Effector memory CD4-positive, alpha-beta T cell (primary cell): ENCODE data around the gene LEAP2.

ENCODE experiments used
- DNase-seq, 3 donors: peaks; one replicate each; pipeline ENCODE4 v3.0.0-alpha.2; 2020
- H3K27ac ChIP-seq: 2 replicates; pipeline ENCODE4 v1.7.0; 2013; ENCODE audit warnings: mild to moderate bottlenecking, low read length, moderate library complexity; ENCODE audit not compliant: insufficient read depth, poor library complexity, severe bottlenecking
- H3K27me3 ChIP-seq: replicated peaks from 2 replicates; pipeline ENCODE4 v1.7.0; 2013; ENCODE audit warnings: mild to moderate bottlenecking, low read length; ENCODE audit not compliant: insufficient read depth, control insufficient read depth, poor library complexity, severe bottlenecking
- H3K36me3 ChIP-seq: 2 replicates; pipeline ENCODE4 v1.7.0; 2013; ENCODE audit warnings: mild to moderate bottlenecking, low read length, moderate library complexity; ENCODE audit not compliant: control insufficient read depth, insufficient read depth
- H3K4me1 ChIP-seq: 2 replicates; pipeline ENCODE4 v1.7.0; 2013; ENCODE audit warnings: low read length, mild to moderate bottlenecking; ENCODE audit not compliant: control insufficient read depth, insufficient read depth, poor library complexity, severe bottlenecking
- H3K4me3 ChIP-seq: 2 replicates; pipeline ENCODE4 v1.7.0; 2013; ENCODE audit warnings: low read length, low read depth, mild to moderate bottlenecking; ENCODE audit not compliant: insufficient read depth, poor library complexity, severe bottlenecking
- H3K9me3 ChIP-seq: 2 replicates; pipeline ENCODE4 v1.7.0; 2013; ENCODE audit warnings: mild to moderate bottlenecking, low read length, moderate library complexity; ENCODE audit not compliant: control insufficient read depth
- total RNA-seq, 3 donors: gene quantifications; one replicate each; lab custom pipeline; 2026; lab: John Stamatoyannopoulos, UW

The LEAP2 gene, protein sequence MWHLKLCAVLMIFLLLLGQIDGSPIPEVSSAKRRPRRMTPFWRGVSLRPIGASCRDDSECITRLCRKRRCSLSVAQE
- 0.09 to 0.52 (median 0.19) reads per million in 3 donors for total RNA-seq

GRCh38 chr5:132873119-132873929 lies at the start of gene LEAP2:
Gene LEAP2, plus strand, starts transcription at chr5:132873668. Its CDS starts 27 bp downstream, at chr5:132873695.
- H3K9me3 ChIP-seq: no peaks in the 10 kb centered on the region
- H3K27ac ChIP-seq: no peak within 1 kb of the TSS
- DNase-seq: no peak
- H3K36me3 ChIP-seq: peaks cover 16% of the 10 kb centered on the region
- no peak within 1 kb of the TSS for H3K4me3 ChIP-seq
- no peaks in the 10 kb centered on the region for H3K27me3 ChIP-seq
- no peaks in the 10 kb centered on the region for H3K4me1 ChIP-seq

- Histone ChIP-seq H3K4me1 (peaks cover 6% of the 10 kb centered on the region), H3K36me3 (no peaks in the 10 kb centered on the region), H3K4me3 (no peak overlapping the region), H3K27ac (no peak overlapping the region), H3K27me3 (peaks cover 31% of the 10 kb centered on the region), H3K9me3 (no peaks in the 10 kb centered on the region)
- no peak for DNase-seq
Measured at GRCh38 chr5:132824426-132824825, 49.0 kb upstream of the LEAP2 start.

- Histone ChIP-seq H3K27ac (no peak overlapping the region), H3K4me3 (peak overlapping the region; percentile 49), H3K36me3 (no peaks in the 10 kb centered on the region), H3K9me3 (no peaks in the 10 kb centered on the region), H3K27me3 (peaks cover 29% of the 10 kb centered on the region), H3K4me1 (peaks cover 7% of the 10 kb centered on the region)
- DNase-seq: no peak
Measured at GRCh38 chr5:132825033-132825833, 48.2 kb upstream of the LEAP2 start.

GRCh38 chr5:132825834-132826391 lies 47.6 kb upstream of the LEAP2 start:
- no peak overlapping the region for H3K27ac ChIP-seq
- H3K27me3 ChIP-seq: peaks cover 29% of the 10 kb centered on the region
- H3K4me3 ChIP-seq: peak overlapping the region; percentile 49

GRCh38 chr5:132826424-132827082 lies 46.9 kb upstream of the LEAP2 start:
- DNase-seq: no peak
- Histone ChIP-seq H3K4me3 (no peak overlapping the region), H3K4me1 (peaks cover 10% of the 10 kb centered on the region), H3K9me3 (no peaks in the 10 kb centered on the region), H3K27me3 (peaks cover 35% of the 10 kb centered on the region), H3K36me3 (no peaks in the 10 kb centered on the region), H3K27ac (no peak overlapping the region)

More at GRCh38 chr5:132825834-132826391, 47.6 kb upstream of the LEAP2 start:
- Histone ChIP-seq H3K4me1 (peaks cover 10% of the 10 kb centered on the region), H3K36me3 (no peaks in the 10 kb centered on the region), H3K9me3 (no peaks in the 10 kb centered on the region)
- no peak for DNase-seq

- peaks cover 35% of the 10 kb centered on the region for H3K27me3 ChIP-seq
- no peaks in the 10 kb centered on the region for H3K36me3 ChIP-seq
- DNase-seq: no peak
- no peaks in the 10 kb centered on the region for H3K9me3 ChIP-seq
- peaks cover 10% of the 10 kb centered on the region for H3K4me1 ChIP-seq
- no peak overlapping the region for H3K4me3 ChIP-seq
- H3K27ac ChIP-seq: no peak overlapping the region
Measured at GRCh38 chr5:132827943-132828673, 45.4 kb upstream of the LEAP2 start.

DNA sequence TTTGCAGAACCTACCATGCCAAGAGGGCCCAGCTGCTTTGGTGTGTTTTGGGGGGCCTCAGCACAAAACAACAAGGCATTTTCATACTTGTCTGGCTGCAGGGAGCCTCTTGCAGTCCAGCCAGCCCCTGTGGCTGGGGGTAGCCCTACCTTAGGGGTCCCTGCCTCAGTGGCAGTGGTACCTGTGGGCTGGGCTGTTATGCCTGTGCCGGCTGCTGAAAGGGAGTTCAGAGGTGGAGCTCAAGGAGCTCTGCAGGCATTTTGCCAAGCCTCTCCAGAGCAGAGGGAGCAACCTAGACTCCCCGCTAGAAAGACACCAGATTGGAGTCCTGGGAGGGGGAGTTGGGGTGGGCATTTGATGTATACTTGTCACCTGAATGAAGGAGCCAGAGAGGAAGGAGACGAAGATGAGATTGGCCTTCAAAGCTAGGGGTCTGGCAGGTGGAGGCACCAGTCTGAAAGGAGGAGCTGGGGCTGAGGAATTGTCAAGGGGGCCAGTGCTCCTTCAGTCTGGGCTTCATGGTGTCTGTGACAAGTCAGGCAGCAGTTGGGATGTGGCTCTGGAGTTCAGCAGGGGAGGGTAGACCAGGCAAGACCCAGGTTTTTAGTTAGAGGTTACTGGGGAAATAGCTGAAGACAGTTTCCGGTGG lies 44.5 kb upstream of the LEAP2 start:
- Histone ChIP-seq H3K4me3 (no peak overlapping the region), H3K4me1 (peaks cover 10% of the 10 kb centered on the region), H3K27me3 (peaks cover 35% of the 10 kb centered on the region)

GRCh38 chr5:132829742-132830435 lies 43.6 kb upstream of the LEAP2 start:
- H3K4me1 ChIP-seq: peaks cover 10% of the 10 kb centered on the region
- DNase-seq: peak; percentile 41 to 46 (median 46)
- H3K9me3 ChIP-seq: no peaks in the 10 kb centered on the region
- H3K27me3 ChIP-seq: peaks cover 35% of the 10 kb centered on the region
- peak overlapping the region; percentile 53 for H3K4me3 ChIP-seq
- H3K27ac ChIP-seq: no peak overlapping the region
- no peaks in the 10 kb centered on the region for H3K36me3 ChIP-seq

More for the DNA sequence above, 44.5 kb upstream of the LEAP2 start:
- Histone ChIP-seq H3K36me3 (no peaks in the 10 kb centered on the region), H3K9me3 (no peaks in the 10 kb centered on the region), H3K27ac (no peak overlapping the region)
- no peak for DNase-seq
